Stimulated activated CD4-positive, alpha-beta T cell treated with anti-CD3 and anti-CD28 coated beads, Interleukin-12 subunit alpha, Interleukin-12 subunit beta, amount 100 ng/mL, for 4 hours (primary cell): ENCODE results near the gene CHCHD3.
"Not testable (repeated sequence)": the region's sequence is repeated elsewhere in the genome, so short reads cannot be mapped to it uniquely, and the experiment has no call there.

Source experiments
- DNase-seq: peaks from one replicate; pipeline ENCODE4 v3.0.0-alpha.2; 2020

CHCHD3 gene

DNA sequence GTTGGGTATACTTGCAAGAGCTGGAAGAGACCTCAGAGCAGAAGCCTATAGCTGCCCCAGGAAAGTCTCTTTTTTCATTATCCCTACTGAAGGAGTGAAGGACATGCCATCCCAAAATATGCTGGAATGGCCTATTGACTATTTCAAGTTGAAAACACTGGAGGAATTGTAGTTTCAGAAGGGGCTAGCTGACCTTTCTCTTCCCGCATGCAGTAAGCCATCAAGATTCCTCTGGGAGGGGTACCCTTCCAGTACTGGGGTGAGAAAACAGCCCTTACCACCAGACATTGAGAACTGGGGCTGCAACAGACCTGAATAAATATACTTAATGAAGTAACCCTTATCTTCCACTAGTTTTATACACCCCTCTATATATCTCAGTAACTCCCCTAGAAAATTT lies 41.7 kb downstream of the CHCHD3 start:
- no peak for DNase-seq

- no peak for DNase-seq
Measured at GRCh38 chr7:133039614-133040013, 42.3 kb downstream of the CHCHD3 start.

DNA sequence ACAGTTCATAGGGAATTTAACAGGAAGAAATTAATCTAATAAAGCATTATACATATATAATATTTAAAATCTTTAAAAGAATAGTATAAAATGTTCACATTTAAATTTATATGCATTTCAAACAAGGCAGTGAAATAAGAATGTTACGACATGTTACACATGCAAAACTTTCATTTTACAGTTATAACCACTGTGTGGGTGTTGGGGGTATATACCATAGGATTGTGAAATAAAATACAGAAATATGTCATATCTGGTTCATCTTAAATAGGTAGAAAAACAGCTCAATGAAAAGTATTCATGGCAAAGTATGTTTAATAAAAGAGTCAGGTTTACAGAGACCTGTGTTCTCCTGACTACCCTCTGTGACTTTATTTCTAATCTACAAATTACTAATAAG lies 45.6 kb downstream of the CHCHD3 start:
- no peak for DNase-seq

GRCh38 chr7:133035240-133035639 lies 46.6 kb downstream of the CHCHD3 start:
- not testable (repeated sequence) for DNase-seq

GRCh38 chr7:133030346-133030745 lies 51.5 kb downstream of the CHCHD3 start:
- no peak for DNase-seq

- DNase-seq: no peak
Measured at GRCh38 chr7:133029463-133029862, 52.4 kb downstream of the CHCHD3 start.

DNA sequence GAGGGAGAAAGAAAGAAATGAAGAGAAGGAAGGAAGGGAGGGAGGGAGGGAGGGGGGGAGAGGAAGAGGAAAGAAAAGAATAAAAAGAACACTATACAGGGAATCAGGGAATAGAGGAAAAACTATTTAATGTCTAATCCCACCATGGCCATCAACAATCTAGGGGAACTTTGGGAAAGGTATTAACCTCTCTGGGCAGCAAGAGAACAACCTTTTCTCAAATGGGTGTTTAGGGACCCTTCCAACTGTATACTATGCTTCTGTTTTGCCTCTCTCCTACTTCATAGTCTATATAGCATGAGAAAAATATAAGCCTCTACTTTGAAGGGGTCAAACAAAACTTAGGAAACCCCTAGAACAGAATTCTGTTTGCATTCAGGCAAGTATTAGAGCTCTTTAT lies 54.5 kb downstream of the CHCHD3 start:
- DNase-seq: no peak

- no peak for DNase-seq
Measured at GRCh38 chr7:133026210-133026859, 55.6 kb downstream of the CHCHD3 start.

DNA sequence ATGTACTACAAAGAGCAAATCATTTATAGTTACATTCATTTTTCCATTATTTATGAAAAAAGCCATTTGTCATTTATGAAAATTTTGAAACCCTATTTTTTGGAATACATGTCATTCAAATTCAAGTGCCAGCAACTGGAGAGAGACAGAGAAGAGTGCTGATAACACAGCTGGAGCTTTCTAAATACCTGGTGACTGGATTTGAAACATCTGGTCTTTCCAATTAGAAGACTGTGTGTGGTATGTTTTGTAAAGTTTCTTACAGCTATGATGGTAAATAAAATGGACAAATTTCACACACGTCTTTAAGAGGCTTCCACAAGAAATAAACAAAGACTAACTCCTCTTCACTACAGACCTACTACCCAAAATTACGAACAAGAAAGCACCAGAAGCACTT lies 56.8 kb downstream of the CHCHD3 start:
- DNase-seq: no peak

- DNase-seq: no peak
Measured at GRCh38 chr7:133024596-133024995, 57.3 kb downstream of the CHCHD3 start.

DNA sequence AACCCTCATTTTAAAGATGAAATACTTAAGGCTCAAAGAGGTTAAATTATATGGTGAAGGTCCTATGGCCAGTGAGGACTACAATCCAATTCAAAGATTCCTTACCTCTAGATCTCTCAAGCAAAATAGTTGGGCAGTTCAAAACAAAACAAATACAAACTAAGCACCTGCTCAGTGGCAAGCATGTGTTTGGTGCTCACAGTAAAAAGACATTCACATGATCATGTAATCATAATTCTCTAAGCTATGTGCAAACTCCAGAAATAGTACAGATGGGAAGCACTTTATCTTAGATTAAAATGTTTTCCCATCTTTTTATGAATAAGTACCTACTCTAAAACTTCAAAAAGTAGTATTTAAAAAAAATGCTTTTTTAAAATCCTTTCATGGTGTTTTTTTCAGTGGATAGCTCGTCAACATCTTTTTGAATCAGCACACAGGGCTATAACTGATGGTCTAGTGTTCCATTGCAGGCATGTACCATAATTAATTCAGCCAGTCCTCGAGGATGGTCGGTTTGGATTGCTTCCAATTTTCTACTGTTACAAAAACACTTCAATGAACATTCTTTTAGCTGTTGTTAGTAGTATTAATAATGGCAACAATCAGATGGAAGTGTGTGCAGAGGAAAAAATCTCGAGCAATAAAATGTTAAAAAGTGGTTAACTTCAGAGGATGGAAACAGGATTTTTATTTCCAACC lies 58.4 kb downstream of the CHCHD3 start:
- DNase-seq: no peak

- no peak for DNase-seq
Measured at GRCh38 chr7:133022661-133023060, 59.2 kb downstream of the CHCHD3 start.

GRCh38 chr7:133021196-133021595 lies 60.7 kb downstream of the CHCHD3 start:
- DNase-seq: no peak

- no peak for DNase-seq
Measured at GRCh38 chr7:133020496-133020895, 61.4 kb downstream of the CHCHD3 start.

DNA sequence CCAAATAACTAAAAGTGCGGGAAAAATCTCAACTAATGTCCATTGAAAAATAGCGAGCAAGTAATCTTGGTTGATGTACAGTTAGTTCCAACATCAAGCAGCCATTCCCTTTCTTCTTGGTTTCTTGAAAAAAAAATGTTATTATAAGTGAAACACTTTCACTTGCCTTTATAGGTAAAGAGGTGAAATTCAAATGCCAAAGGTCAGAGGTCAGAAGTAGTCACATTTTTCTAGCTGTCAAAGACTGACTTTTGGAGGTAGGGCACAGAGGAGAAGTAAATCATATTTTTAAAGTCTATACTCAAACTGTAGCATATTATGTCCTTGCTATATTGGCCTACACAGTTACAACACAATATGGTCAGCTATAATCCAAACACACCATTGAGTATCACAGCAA lies 62.3 kb downstream of the CHCHD3 start:
- DNase-seq: no peak

DNA sequence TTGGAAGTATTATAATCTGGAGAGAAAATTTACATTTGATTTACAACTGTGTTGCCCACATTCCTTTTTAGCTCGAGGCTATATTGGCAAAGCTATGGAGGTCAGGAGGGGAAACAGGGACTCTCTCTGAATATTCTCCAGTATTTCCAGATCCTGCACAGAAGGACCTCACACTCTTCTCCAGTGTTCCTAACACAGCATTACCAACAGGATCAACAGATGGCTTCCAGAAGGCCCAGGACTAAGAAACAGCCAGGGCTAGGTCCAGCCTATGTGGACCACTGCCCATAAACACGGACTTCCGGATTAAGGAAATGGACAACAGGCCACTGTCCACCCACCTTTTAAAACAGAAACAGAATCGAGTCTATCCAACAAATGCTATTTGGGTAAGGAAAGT lies 65.3 kb downstream of the CHCHD3 start:
- no peak for DNase-seq

GRCh38 chr7:133015888-133016287 lies 66.0 kb downstream of the CHCHD3 start:
- no peak for DNase-seq

GRCh38 chr7:133011746-133012145 lies 70.1 kb downstream of the CHCHD3 start:
- no peak for DNase-seq

GRCh38 chr7:133009426-133010252 lies 72.3 kb downstream of the CHCHD3 start:
- no peak for DNase-seq

DNA sequence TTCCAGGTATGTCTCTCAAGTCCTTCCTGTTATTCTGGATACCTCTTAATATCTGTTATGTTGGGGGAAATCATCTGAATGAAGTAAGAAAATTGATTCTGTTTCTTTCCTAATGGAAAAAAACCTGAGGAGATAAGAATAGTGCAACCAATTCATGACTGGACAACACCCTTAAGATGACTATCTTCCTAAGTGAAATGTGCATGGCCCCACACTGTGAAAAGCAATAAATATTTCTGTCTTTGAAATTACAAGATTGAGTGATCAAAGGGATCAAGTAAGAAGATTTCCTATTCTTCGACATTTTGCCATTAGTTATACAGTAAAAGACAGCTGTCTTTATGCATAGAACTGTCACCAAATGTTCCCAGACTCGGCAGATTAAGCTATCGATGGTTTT lies 73.9 kb downstream of the CHCHD3 start:
- no peak for DNase-seq

- no peak for DNase-seq
Measured at GRCh38 chr7:133003052-133003910, 78.6 kb downstream of the CHCHD3 start.

DNA sequence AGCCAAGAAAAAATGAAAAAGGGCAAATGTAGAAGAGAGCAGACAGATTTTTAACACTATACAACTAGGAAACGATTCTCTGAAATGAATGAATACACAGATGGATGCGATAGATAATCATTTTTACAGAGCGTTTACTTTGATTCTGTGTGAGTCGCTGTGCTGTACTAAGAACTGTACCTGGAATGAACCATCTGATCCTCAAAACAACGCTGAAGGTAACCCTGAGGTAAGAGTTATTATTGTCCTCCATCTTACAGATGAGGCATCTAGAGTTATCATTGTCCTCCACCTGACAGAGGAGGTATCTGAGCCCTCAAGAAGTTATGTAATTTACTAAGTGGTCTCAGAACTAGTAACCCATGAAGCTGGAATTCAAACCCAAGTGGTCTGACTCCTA lies 80.2 kb downstream of the CHCHD3 start:
- no peak for DNase-seq

- DNase-seq: no peak
Measured at GRCh38 chr7:132999845-133000244, 82.0 kb downstream of the CHCHD3 start.
